ENCODE measurements around the gene SPDYE3.

Gene SPDYE3

DNA sequence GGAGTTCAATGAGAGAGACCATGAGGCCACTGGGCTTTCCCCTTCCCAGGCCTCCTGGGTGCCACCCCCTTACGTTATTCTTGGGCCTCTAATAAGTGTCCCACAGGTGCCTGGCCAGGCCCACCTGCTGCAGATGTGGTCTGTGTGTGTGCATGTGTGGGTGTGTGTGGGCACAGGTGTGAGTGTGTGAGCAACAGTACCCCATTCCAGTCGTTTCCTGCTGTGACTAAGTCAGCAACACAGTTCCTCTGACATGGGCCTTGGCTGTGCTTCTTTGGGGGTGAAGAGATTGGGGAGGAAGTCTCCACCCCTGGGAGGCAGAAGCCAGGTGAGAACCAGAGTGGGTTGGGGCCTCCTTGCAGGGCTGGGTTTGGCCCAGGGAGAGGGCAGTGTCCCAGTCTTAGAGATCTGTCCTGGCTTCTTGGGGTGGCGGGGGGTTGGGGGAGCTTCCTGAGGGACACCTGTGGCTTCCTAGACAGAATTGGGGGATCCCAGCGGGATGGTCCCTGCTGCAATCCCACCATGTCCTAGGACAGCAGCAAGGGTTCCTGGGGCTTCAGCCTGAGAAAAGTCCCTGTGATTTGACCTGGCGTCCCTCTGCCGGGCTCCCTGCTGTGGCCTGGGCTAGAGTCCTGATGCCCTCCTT, 46.3 kb downstream of the SPDYE3 start:
- no peak overlapping the region for H3K27ac ChIP-seq (ENCODE audit: poor library complexity, severe bottlenecking)
- no peak for ATAC-seq (ENCODE audit: low read depth)
- peaks cover 77% of the 10 kb centered on the region for H3K36me3 ChIP-seq (ENCODE audit: low read depth)

GRCh38 chr7:100356416-100357068, 49.0 kb downstream of the SPDYE3 start:
- no peaks in the 10 kb centered on the region for H3K27me3 ChIP-seq (ENCODE audit: insufficient read depth, poor library complexity, severe bottlenecking)
- no peak overlapping the region for H3K4me3 ChIP-seq (ENCODE audit: severe bottlenecking)
- no peaks in the 10 kb centered on the region for H3K9me3 ChIP-seq (ENCODE audit: severe bottlenecking)
- peaks cover 78% of the 10 kb centered on the region for H3K36me3 ChIP-seq (ENCODE audit: low read depth)
- no peak overlapping the region for H3K27ac ChIP-seq (ENCODE audit: poor library complexity, severe bottlenecking)
- H3K4me1 ChIP-seq (ENCODE audit: insufficient read depth, poor library complexity, severe bottlenecking), result no peaks in the 10 kb centered on the region
- no peak for ATAC-seq (ENCODE audit: low read depth)
- TF ChIP-seq, protein P1, sequence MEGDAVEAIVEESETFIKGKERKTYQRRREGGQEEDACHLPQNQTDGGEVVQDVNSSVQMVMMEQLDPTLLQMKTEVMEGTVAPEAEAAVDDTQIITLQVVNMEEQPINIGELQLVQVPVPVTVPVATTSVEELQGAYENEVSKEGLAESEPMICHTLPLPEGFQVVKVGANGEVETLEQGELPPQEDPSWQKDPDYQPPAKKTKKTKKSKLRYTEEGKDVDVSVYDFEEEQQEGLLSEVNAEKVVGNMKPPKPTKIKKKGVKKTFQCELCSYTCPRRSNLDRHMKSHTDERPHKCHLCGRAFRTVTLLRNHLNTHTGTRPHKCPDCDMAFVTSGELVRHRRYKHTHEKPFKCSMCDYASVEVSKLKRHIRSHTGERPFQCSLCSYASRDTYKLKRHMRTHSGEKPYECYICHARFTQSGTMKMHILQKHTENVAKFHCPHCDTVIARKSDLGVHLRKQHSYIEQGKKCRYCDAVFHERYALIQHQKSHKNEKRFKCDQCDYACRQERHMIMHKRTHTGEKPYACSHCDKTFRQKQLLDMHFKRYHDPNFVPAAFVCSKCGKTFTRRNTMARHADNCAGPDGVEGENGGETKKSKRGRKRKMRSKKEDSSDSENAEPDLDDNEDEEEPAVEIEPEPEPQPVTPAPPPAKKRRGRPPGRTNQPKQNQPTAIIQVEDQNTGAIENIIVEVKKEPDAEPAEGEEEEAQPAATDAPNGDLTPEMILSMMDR (IDR thresholded peaks at IDR 0.05; ENCODE audit: poor library complexity, severe bottlenecking), result no peak
- DNase-seq (ENCODE audit: low spot score), result no peak

More for the DNA sequence above, 46.3 kb downstream of the SPDYE3 start:
- Histone ChIP-seq H3K9me3 (ENCODE audit: severe bottlenecking) (no peaks in the 10 kb centered on the region), H3K4me1 (ENCODE audit: insufficient read depth, poor library complexity, severe bottlenecking) (no peaks in the 10 kb centered on the region), H3K4me3 (ENCODE audit: severe bottlenecking) (no peak overlapping the region), H3K27me3 (ENCODE audit: insufficient read depth, poor library complexity, severe bottlenecking) (no peaks in the 10 kb centered on the region)
- TF ChIP-seq, protein P1 (IDR thresholded peaks at IDR 0.05; ENCODE audit: poor library complexity, severe bottlenecking), result no peak
- no peak for DNase-seq (ENCODE audit: low spot score)

DNA sequence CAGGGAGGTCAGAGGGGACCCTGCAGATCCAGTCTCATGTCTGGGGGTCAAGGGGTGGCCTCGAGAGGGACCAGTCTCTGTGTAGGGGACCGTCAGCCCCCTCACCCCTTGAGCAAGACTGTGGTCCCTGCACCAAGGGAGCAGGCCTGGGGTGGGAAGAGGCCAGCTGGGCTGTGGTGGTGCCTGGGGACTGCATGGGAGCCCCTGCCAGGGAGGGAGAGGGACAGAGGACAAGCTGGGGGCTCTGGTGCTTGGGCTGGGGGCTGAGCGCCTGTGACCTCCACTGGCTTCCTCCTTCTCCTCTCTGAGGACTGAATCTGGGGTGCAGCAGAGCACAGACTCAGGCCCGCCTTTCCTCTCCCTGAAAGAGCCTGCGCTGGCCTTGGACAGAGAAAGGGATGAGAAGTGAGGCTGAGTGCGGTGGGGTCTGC, 49.6 kb downstream of the SPDYE3 start:
- H3K36me3 ChIP-seq (ENCODE audit: low read depth), result peaks cover 83% of the 10 kb centered on the region
- H3K27ac ChIP-seq (ENCODE audit: poor library complexity, severe bottlenecking), result no peak overlapping the region

DNA sequence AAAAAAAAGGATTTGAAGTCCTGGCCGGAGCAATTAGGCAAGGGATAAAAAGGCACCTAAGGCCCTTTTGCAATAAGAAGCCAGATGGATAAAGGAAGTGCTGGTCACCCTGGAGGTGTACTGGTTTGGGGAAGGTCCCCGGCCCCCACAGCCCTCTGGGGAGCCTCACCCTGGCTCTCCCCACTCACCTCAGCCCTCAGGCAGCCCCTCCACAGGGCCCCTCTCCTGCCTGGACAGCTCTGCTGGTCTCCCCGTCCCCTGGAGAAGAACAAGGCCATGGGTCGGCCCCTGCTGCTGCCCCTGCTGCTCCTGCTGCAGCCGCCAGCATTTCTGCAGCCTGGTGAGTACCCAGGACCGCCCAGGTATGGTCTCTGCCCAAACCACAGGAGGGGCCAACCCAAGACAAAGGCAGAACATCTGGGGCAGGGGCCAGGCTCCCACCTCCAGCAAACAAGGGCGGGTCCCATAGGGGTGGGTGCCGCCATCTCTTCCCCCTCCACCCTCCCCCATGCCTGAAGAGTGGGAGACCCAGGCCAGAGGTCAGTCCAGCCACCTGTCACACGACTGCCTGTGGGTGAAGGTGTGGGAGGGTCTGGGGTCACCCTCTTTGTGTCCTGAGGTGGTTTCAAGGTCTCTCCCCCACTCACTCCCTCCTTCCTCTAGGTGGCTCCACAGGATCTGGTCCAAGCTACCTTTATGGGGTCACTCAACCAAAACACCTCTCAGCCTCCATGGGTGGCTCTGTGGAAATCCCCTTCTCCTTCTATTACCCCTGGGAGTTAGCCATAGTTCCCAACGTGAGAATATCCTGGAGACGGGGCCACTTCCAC, 50.7 kb downstream of the SPDYE3 start, which contains the start of gene PILRB:
TSS of gene PILRB (plus strand) at position 91 of the 830 bp plus-strand sequence. CDS start at position 277, 186 bp downstream.
- DNase-seq (ENCODE audit: low spot score) (no peak), ATAC-seq (ENCODE audit: low read depth) (no peak)
- H3K27me3 ChIP-seq (ENCODE audit: insufficient read depth, poor library complexity, severe bottlenecking), result no peaks in the 10 kb centered on the region
- H3K9me3 ChIP-seq (ENCODE audit: severe bottlenecking), result no peaks in the 10 kb centered on the region
- TF ChIP-seq, protein P1 (IDR thresholded peaks at IDR 0.05; ENCODE audit: poor library complexity, severe bottlenecking), result no peak
- H3K4me3 ChIP-seq (ENCODE audit: severe bottlenecking), result no peak within 1 kb of the TSS
- H3K36me3 ChIP-seq (ENCODE audit: low read depth), result peaks cover 85% of the 10 kb centered on the region
- no peaks in the 10 kb centered on the region for H3K4me1 ChIP-seq (ENCODE audit: insufficient read depth, poor library complexity, severe bottlenecking)
- no peak within 1 kb of the TSS for H3K27ac ChIP-seq (ENCODE audit: poor library complexity, severe bottlenecking)

More for the DNA sequence above, 49.6 kb downstream of the SPDYE3 start:
- no peaks in the 10 kb centered on the region for H3K27me3 ChIP-seq (ENCODE audit: insufficient read depth, poor library complexity, severe bottlenecking)
- DNase-seq (ENCODE audit: low spot score) (no peak), ATAC-seq (ENCODE audit: low read depth) (no peak)
- no peak overlapping the region for H3K4me3 ChIP-seq (ENCODE audit: severe bottlenecking)
- TF ChIP-seq, protein P1 (IDR thresholded peaks at IDR 0.05; ENCODE audit: poor library complexity, severe bottlenecking), result no peak
- no peaks in the 10 kb centered on the region for H3K4me1 ChIP-seq (ENCODE audit: insufficient read depth, poor library complexity, severe bottlenecking)
- H3K9me3 ChIP-seq (ENCODE audit: severe bottlenecking), result no peaks in the 10 kb centered on the region
